ENCODE results near the gene RIMBP3B. TPM values are rescaled to one million over a fixed set of nuclear protein-coding genes. Genes with fewer than 3 reads are reported as not detected.

The RIMBP3B gene
- total RNA-seq, 4 donors from 2014 or later: 0.16 TPM; not detected in 3

Small RNAs within 50 kb of the gene (small RNA-seq; reads per million reads assigned to genes)
- gene RF00492 (0 reads per million in 4 donors), gene RN7SKP63 (0 reads per million in 4 donors)

Other genes starting within 250 kb of the RIMBP3B start
- gene HIC2, start 33.6 kb downstream of the RIMBP3B start, total RNA-seq: 10 to 100 TPM in 2 of 4 donors, 1 to 10 TPM in 2; 7.2 to 71.4 (median 9.2) TPM
- gene TMEM191C, start 83.6 kb downstream of the RIMBP3B start, total RNA-seq: 10 to 100 TPM in 1 of 4 donors, 1 to 10 TPM in 3; 5.6 to 15.0 (median 6.4) TPM
- gene RIMBP3C, start 167.7 kb downstream of the RIMBP3B start, total RNA-seq: not detected
- 10 to 100 TPM; 21.9 to 48.7 (median 33.5) TPM for gene UBE2L3, start 184.0 kb downstream of the RIMBP3B start, total RNA-seq
- gene YDJC, start 246.3 kb downstream of the RIMBP3B start, total RNA-seq: 100 to 1,000 TPM in 1 of 4 donors, 10 to 100 TPM in 3; 43.3 to 112 (median 69.5) TPM
- gene CCDC116, start 249.0 kb downstream of the RIMBP3B start, total RNA-seq: 10 to 100 TPM in 1 of 4 donors, under 1 TPM in 1, not detected in 2; 0.27 to 15.7 TPM

Measured in transverse colon (tissue), 4 donors.